Duodenal mucosa (tissue), 2 donors: ENCODE results near the gene SPACA7.

Experiments used
- H3K27ac ChIP-seq: one replicate; pipeline ENCODE4 v1.7.0; 2013; ENCODE audit warnings: low read depth, low read length
- H3K27me3 ChIP-seq, 2 donors: one replicate each; pipeline ENCODE4 v1.7.0; 2013; ENCODE audit warnings: low read length in 2 of 2, control low read depth in 1 of 2; ENCODE audit not compliant: insufficient read depth in 2 of 2, control insufficient read depth in 1 of 2
- H3K36me3 ChIP-seq, 2 donors: one replicate each; pipeline ENCODE4 v1.7.0; 2013; ENCODE audit warnings: low read length in 2 of 2, control low read depth in 1 of 2; ENCODE audit not compliant: insufficient read depth in 2 of 2, control insufficient read depth in 1 of 2
- H3K4me1 ChIP-seq, 2 donors: one replicate each; pipeline ENCODE4 v1.7.0; 2013; ENCODE audit warnings: low read length in 2 of 2, control low read depth in 1 of 2; ENCODE audit not compliant: insufficient read depth in 2 of 2, control insufficient read depth in 1 of 2
- H3K4me3 ChIP-seq, 2 donors: one replicate each; pipeline ENCODE4 v1.7.0; 2013; ENCODE audit warnings: low read length in 2 of 2, low read depth in 1 of 2
- H3K9ac ChIP-seq, 2 donors: one replicate each; pipeline ENCODE4 v1.7.0; 2013; ENCODE audit warnings: low read length in 2 of 2, low read depth in 1 of 2
- H3K9me3 ChIP-seq, 2 donors: one replicate each; pipeline ENCODE4 v1.7.0; 2013; ENCODE audit warnings: low read length in 2 of 2, control low read depth in 1 of 2; ENCODE audit not compliant: control insufficient read depth in 1 of 2

SPACA7 gene

DNA sequence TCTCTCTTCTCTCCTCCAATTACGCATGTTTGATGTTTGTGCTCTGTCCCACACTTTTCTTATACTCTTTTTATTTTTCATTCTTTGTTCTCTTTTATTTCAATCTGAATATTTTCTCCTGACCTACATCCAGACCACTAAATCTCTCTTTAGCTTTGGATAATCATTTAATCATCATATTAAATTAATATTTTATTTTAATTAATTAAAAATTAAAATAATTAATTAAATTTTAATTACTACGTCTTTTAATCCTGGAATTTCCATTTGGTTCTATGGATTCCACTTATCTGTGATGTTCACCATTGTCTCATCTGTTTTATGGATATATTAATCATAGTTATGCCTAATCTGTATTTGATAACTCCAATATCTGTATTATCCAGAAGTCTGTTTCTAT, 62.4 kb downstream of the SPACA7 start:
- Histone ChIP-seq H3K9me3 (peaks cover 0 to 8% of the 10 kb centered on the region in 2 donors), H3K9ac (no peak overlapping the region), H3K27ac (no peak overlapping the region), H3K27me3 (peaks cover 1 to 11% of the 10 kb centered on the region in 2 donors), H3K36me3 (no peaks in the 10 kb centered on the region), H3K4me3 (no peak overlapping the region), H3K4me1 (no peaks in the 10 kb centered on the region)

- Histone ChIP-seq H3K9me3 (peaks cover 0 to 4% of the 10 kb centered on the region in 2 donors), H3K9ac (no peak overlapping the region), H3K4me3 (no peak overlapping the region), H3K27me3 (peaks cover 6 to 22% of the 10 kb centered on the region in 2 donors), H3K4me1 (no peaks in the 10 kb centered on the region), H3K36me3 (no peaks in the 10 kb centered on the region), H3K27ac (no peak overlapping the region)
These were observed 65.1 kb downstream of the SPACA7 start for GRCh38 chr13:112441226-112441625.

GRCh38 chr13:112441779-112442310, 65.7 kb downstream of the SPACA7 start:
- Histone ChIP-seq H3K9me3 (peaks cover 0 to 4% of the 10 kb centered on the region in 2 donors), H3K36me3 (no peaks in the 10 kb centered on the region), H3K27me3 (peaks cover 6 to 22% of the 10 kb centered on the region in 2 donors), H3K27ac (no peak overlapping the region), H3K4me3 (no peak overlapping the region), H3K9ac (no peak overlapping the region), H3K4me1 (no peaks in the 10 kb centered on the region)

GRCh38 chr13:112442483-112443090, 66.4 kb downstream of the SPACA7 start:
- Histone ChIP-seq H3K4me3 (no peak overlapping the region), H3K27me3 (peaks cover 6 to 22% of the 10 kb centered on the region in 2 donors), H3K27ac (no peak overlapping the region), H3K9me3 (peaks cover 0 to 4% of the 10 kb centered on the region in 2 donors), H3K36me3 (no peaks in the 10 kb centered on the region), H3K4me1 (no peaks in the 10 kb centered on the region), H3K9ac (no peak overlapping the region)

- Histone ChIP-seq H3K9me3 (no peaks in the 10 kb centered on the region), H3K36me3 (no peaks in the 10 kb centered on the region), H3K4me1 (no peaks in the 10 kb centered on the region), H3K27me3 (peaks cover 6 to 22% of the 10 kb centered on the region in 2 donors), H3K4me3 (no peak overlapping the region), H3K27ac (no peak overlapping the region), H3K9ac (no peak overlapping the region)
These were observed 67.2 kb downstream of the SPACA7 start for GRCh38 chr13:112443191-112443994.

DNA sequence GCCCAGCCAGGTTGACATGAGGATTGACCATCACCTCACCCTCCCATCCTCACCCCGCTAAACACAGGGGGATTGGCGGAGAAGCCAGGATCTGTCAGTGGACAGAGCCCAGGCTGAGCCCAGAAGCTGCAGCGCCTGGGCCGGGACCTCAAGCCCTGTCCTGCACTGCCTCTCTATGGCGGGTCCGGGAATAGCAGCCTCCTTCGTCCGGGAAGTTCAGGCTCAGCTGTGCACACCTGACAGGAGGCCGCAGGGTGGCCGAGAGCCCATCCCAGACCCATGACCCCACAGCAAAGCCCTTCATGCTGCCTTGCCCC, 67.8 kb downstream of the SPACA7 start:
- no peak overlapping the region for H3K9ac ChIP-seq
- H3K36me3 ChIP-seq, result no peaks in the 10 kb centered on the region
- no peak overlapping the region for H3K4me3 ChIP-seq
- H3K9me3 ChIP-seq, result no peaks in the 10 kb centered on the region
- H3K4me1 ChIP-seq, result no peaks in the 10 kb centered on the region
- H3K27ac ChIP-seq, result no peak overlapping the region
- H3K27me3 ChIP-seq, result peaks cover 6 to 22% of the 10 kb centered on the region in 2 donors

DNA sequence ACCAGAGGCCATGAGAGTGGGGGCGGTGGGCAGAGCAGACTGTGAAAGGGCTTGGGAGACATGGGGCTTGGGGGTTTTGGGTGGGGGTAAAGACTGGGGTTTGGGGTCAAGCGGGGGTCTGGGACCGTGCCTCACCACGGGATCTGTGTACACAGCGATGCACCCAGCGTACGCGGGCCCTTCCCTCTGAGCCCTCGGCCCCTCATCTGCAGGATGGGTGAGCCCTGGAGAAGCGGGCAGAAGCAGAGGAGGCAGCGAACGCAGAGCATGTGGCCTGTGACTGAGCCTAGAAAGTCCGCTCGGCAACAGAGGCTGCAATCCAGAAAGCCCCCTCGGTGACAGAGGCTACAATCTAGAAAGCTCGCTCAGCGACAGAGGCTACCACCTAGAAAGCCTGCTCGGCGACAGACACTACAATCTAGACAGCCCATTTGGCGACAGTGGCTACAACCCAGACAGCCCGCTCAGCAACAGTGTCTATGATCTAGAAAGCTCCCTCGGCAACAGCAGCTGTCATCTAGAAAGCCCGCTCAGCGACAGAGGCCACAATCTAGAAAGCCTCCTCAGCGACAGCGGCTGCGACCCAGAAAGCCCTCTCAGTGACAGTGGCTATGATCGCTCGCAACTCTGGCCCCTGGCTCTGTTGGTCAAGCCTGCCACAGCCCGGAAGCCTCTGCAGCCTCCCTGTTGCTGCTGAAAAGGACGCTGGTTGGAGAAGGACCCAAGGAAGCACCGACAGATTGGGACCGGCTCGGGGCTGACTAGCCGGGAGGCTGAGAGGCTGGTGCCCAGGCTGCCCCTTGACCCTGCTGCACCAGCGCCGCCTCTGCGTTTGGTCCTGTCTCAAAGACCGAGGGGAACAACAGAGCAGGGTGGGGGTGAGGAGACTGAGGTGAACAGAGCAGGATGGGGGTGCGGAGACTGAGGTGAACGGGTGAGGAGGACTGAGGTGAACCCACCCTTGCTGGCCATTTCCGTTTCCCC, 68.6 kb downstream of the SPACA7 start:
- Histone ChIP-seq H3K27me3 (peaks cover 6 to 22% of the 10 kb centered on the region in 2 donors), H3K4me3 (no peak overlapping the region), H3K27ac (no peak overlapping the region), H3K9me3 (no peaks in the 10 kb centered on the region), H3K4me1 (no peaks in the 10 kb centered on the region), H3K36me3 (no peaks in the 10 kb centered on the region), H3K9ac (no peak overlapping the region)

DNA sequence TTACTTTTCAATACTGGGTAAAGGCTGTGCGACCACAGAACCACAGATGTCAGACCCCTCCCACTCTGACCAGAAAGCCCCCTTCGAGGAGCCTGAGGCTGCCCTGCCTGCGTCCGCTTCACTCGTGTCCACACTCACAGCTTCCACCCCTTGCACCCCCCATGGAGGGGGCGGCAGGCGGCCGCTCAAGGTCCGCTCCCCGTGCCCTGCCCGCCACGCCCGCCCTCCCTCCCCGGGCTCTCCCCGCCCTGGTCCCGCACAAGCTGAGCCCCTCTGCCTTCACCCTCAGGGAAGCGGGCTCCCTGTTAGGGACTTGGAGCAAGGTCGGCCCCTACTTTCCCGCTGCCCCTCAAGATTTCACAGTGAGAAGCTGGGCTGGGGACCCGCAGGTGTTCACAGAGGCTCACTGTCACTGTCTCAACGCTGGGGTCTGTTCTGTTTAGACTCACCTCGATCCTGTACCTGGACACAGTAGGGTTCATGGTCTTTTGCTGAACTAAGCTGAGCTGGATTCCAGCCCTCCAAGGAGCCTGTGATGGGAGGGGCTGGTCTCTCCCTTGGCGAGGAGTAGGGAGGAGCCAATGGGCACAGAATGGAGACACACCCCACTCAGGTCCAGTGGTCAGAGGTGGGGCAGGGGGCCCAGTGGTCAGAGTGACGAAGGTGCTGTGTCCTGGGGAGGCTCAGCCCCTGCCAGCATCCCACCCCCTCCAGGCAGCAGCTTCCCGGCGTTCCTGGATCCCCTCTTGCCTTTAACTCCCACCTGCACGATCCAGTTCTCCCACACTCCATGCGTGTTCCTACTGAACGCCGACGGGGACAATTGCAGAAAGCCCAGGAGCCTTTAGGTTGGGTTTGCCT, 69.5 kb downstream of the SPACA7 start:
- no peak overlapping the region for H3K4me3 ChIP-seq
- no peaks in the 10 kb centered on the region for H3K4me1 ChIP-seq
- no peak overlapping the region for H3K9ac ChIP-seq
- peaks cover 6 to 22% of the 10 kb centered on the region in 2 donors for H3K27me3 ChIP-seq
- no peaks in the 10 kb centered on the region for H3K36me3 ChIP-seq
- no peak overlapping the region for H3K27ac ChIP-seq
- H3K9me3 ChIP-seq, result no peaks in the 10 kb centered on the region

- H3K9ac ChIP-seq, result no peak overlapping the region
- H3K27me3 ChIP-seq, result peaks cover 6 to 22% of the 10 kb centered on the region in 2 donors
- H3K9me3 ChIP-seq, result no peaks in the 10 kb centered on the region
- H3K4me1 ChIP-seq, result no peaks in the 10 kb centered on the region
- H3K36me3 ChIP-seq, result no peaks in the 10 kb centered on the region
- no peak overlapping the region for H3K27ac ChIP-seq
- no peak overlapping the region for H3K4me3 ChIP-seq
These were observed 70.2 kb downstream of the SPACA7 start for GRCh38 chr13:112446347-112446861.
